IPS DF 6.9 (cell line): ENCODE measurements around the gene DUSP11.
"Not testable (repeated sequence)": the region's sequence is repeated elsewhere in the genome, so short reads cannot be mapped to it uniquely, and the experiment has no call there.

ENCODE experiments used
- DNase-seq: peaks from one replicate; pipeline ENCODE4 v3.0.0-alpha.2; 2013; ENCODE audit warnings: low read depth, low spot score
- H3K27ac ChIP-seq: one replicate; pipeline ENCODE4 v1.5.1; 2013; ENCODE audit warnings: low read length, control low read depth
- H3K27me3 ChIP-seq: 2 replicates; pipeline ENCODE4 v1.6.1; 2013; ENCODE audit warnings: mild to moderate bottlenecking, low read length; ENCODE audit not compliant: control insufficient read depth, insufficient read depth
- H3K36me3 ChIP-seq: 2 replicates; pipeline ENCODE4 v1.6.1; 2013; ENCODE audit warnings: low read length; ENCODE audit not compliant: control insufficient read depth, insufficient read depth
- H3K4me1 ChIP-seq: 2 replicates; pipeline ENCODE4 v1.6.1; 2013; ENCODE audit warnings: low read length; ENCODE audit not compliant: control insufficient read depth, insufficient read depth
- H3K4me3 ChIP-seq: 2 replicates; pipeline ENCODE4 v1.5.1; 2013; ENCODE audit warnings: mild to moderate bottlenecking, low read length
- H3K9me3 ChIP-seq: 2 replicates; pipeline ENCODE4 v1.6.1; 2013; ENCODE audit warnings: low read length, inconsistent platforms; ENCODE audit not compliant: control insufficient read depth, insufficient read depth
- WGBS: extraction: QIAGEN DNeasy Blood & Tissue Kit; methylation state at CpG from one replicate; pipeline ENCODE4 v1.1.7; 2013; ENCODE audit warnings: mixed read lengths, missing lambda C conversion rate; ENCODE audit not compliant: insufficient read length, insufficient coverage; 5-methylcytosine and 5-hydroxymethylcytosine counted together

DUSP11 gene

GRCh38 chr2:73822276-73822675 is 42.4 kb upstream of the DUSP11 start:
- no peaks in the 10 kb centered on the region for H3K4me1 ChIP-seq
- H3K36me3 ChIP-seq: no peaks in the 10 kb centered on the region
- no peak overlapping the region for H3K27ac ChIP-seq
- peaks cover 1% of the 10 kb centered on the region; the same call in 1 of the 2 replicates for H3K27me3 ChIP-seq
- no peak for DNase-seq
- no peaks in the 10 kb centered on the region for H3K9me3 ChIP-seq
- no CpG with 5 or more reads among the region's 1 CpG for WGBS
- no peak overlapping the region for H3K4me3 ChIP-seq

- H3K4me1 ChIP-seq: no peaks in the 10 kb centered on the region
- no peak overlapping the region for H3K27ac ChIP-seq
- no peaks in the 10 kb centered on the region for H3K36me3 ChIP-seq
- H3K4me3 ChIP-seq: no peak overlapping the region
- H3K9me3 ChIP-seq: no peaks in the 10 kb centered on the region
- DNase-seq: no peak
- WGBS: no CpG with 5 or more reads among the region's 2 CpGs
- peaks cover 1% of the 10 kb centered on the region; the same call in 1 of the 2 replicates for H3K27me3 ChIP-seq
Measured at GRCh38 chr2:73821669-73822068, 41.8 kb upstream of the DUSP11 start.

DNA sequence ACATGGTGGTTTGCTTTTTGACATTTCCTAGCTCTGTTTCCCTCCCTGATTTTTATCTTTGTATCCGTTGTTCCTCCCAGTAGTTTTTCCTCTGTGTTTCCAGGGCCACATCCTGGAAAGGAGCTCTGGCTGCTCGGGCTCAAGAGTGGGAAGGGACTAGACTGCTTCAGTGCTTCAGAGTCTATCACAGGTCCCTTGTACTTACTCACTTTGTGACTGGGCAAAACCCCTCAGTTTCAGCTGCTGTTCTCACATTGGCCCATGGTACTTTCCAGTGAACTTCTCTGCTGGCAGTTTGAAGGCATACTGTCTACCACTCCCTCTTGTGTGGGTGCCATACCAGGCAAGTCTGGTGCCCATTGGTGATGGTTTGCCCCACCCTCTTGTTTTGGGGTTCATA is 41.3 kb upstream of the DUSP11 start:
- H3K4me1 ChIP-seq: no peaks in the 10 kb centered on the region
- H3K9me3 ChIP-seq: no peaks in the 10 kb centered on the region
- no CpG with 5 or more reads among the region's 2 CpGs for WGBS
- no peak for DNase-seq
- no peak overlapping the region for H3K27ac ChIP-seq
- no peak overlapping the region for H3K4me3 ChIP-seq
- no peaks in the 10 kb centered on the region for H3K36me3 ChIP-seq
- H3K27me3 ChIP-seq: peaks cover 1% of the 10 kb centered on the region; the same call in 1 of the 2 replicates

- no peaks in the 10 kb centered on the region for H3K27me3 ChIP-seq
- H3K9me3 ChIP-seq: no peaks in the 10 kb centered on the region
- no peak for DNase-seq
- H3K36me3 ChIP-seq: no peaks in the 10 kb centered on the region
- H3K4me3 ChIP-seq: no peak overlapping the region
- no peak overlapping the region for H3K27ac ChIP-seq
- H3K4me1 ChIP-seq: no peaks in the 10 kb centered on the region
- no CpG with 5 or more reads among the region's 18 CpGs for WGBS
Measured at GRCh38 chr2:73818296-73818695, 38.4 kb upstream of the DUSP11 start.

DNA sequence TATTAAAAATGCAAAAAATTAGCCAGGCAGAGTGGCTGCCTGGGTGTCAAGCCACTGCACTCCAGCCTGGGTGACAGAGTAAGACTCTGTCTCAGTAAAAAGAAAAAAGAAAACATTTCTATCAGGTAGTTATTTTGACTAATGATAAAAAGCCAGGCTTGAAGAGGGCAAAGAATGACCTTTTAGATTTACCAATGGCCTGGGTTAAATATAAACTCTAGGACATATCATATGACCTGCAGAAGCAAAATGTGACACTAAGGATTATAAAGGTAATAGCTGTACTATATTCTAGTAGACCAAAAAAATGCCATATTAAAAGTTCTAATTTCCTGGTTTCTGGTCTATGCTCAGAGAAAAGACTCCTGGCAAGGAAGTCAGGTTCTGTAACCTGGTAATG is 32.7 kb upstream of the DUSP11 start:
- Histone ChIP-seq H3K36me3 (no peaks in the 10 kb centered on the region), H3K27ac (no peak overlapping the region), H3K27me3 (no peaks in the 10 kb centered on the region), H3K4me1 (no peaks in the 10 kb centered on the region), H3K9me3 (no peaks in the 10 kb centered on the region), H3K4me3 (no peak overlapping the region)
- DNase-seq: no peak

- H3K9me3 ChIP-seq: no peaks in the 10 kb centered on the region
Measured at GRCh38 chr2:73811878-73812277, 32.0 kb upstream of the DUSP11 start.

DNA sequence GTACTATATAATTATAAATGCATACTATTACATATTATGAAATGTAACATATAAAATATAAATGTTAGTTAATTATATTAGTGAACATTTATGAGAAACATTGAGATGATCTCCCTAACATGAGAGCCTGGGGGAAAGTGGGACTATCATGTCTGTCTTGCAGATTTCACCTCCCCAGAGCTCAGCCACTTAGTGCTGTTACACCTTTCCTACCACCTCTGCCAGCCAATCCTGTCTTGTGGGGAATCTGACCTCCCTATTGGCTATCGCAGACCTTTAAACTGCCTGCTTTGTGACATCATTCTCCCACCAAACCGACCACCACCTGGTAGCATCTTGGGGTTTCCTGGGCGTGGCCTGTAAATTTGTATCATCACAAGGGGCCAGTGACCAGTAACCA is 4.0 kb upstream of the DUSP11 start, which contains the start of gene C2orf78:
Gene C2orf78 (plus strand): TSS at position 301 of the 400 bp plus-strand sequence. CDS start 127 bp downstream, outside the sequence.
- WGBS: no CpG with 5 or more reads among the region's 3 CpGs

More at GRCh38 chr2:73811878-73812277, 32.0 kb upstream of the DUSP11 start:
- Histone ChIP-seq H3K36me3 (no peaks in the 10 kb centered on the region), H3K4me1 (no peaks in the 10 kb centered on the region), H3K4me3 (no peak overlapping the region), H3K27me3 (no peaks in the 10 kb centered on the region), H3K27ac (no peak overlapping the region)
- DNase-seq: no peak

DNA sequence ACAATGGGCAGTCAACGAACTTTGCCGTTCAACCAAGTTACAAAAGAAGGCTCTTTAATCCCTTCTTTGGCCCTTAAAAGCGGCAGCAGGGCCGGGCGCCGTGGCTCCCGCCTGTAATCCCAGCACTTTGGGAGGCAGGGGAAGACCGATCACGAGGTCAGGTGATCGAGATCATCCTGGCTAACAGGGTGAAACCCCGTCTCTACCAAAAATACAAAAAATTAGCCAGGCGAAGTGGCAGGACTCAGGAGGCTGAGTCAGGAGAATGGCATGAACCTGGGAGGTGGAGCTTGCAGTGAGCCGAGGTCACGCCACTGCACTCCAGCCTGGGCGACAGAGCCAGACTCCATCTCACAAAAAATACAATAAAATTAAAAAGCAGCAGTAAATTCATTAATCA is 3.5 kb upstream of the DUSP11 start:
- H3K9me3 ChIP-seq, H3K36me3 ChIP-seq, H3K4me1 ChIP-seq, H3K27me3 ChIP-seq, H3K27ac ChIP-seq, H3K4me3 ChIP-seq, DNase-seq: not testable (repeated sequence)
- WGBS: no CpG with 5 or more reads among the region's 15 CpGs

More for the DNA sequence above, 4.0 kb upstream of the DUSP11 start, which contains the start of gene C2orf78:
- not testable (repeated sequence) for H3K36me3 ChIP-seq, H3K4me1 ChIP-seq, H3K4me3 ChIP-seq, H3K9me3 ChIP-seq, H3K27me3 ChIP-seq, H3K27ac ChIP-seq, DNase-seq

DNA sequence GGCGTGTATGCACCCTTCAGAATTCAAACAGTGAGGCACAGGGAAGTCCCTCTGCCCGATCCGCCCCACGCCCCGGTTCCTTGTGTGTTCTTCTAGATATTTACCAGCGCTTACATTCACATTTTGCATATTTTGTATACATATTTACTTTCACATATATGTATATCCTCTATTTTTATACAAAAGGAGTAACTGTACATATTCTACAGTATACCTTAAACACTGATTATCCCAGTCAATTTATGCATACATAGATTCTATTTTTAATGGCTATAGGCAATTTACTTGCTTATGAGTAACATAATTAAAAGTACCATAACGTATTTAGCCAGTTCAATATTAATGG is 307 bp upstream of the DUSP11 start:
- no peak overlapping the region; the same call in 1 of the 2 replicates for H3K4me3 ChIP-seq
- H3K4me1 ChIP-seq: no peaks in the 10 kb centered on the region
- H3K27me3 ChIP-seq: no peaks in the 10 kb centered on the region
- no CpG with 5 or more reads among the region's 7 CpGs for WGBS
- no peaks in the 10 kb centered on the region for H3K36me3 ChIP-seq
- no peaks in the 10 kb centered on the region for H3K9me3 ChIP-seq
- no peak overlapping the region for H3K27ac ChIP-seq
- no peak for DNase-seq

GRCh38 chr2:73778867-73779466 is 936 bp downstream of the DUSP11 start:
- H3K4me1 ChIP-seq, H3K27me3 ChIP-seq, H3K36me3 ChIP-seq, DNase-seq, H3K9me3 ChIP-seq, H3K27ac ChIP-seq: not testable (repeated sequence)
- WGBS: no CpG with 5 or more reads among the region's 18 CpGs
- peak overlapping the region; percentile 84; the same call in 1 of the 2 replicates for H3K4me3 ChIP-seq

- no peaks in the 10 kb centered on the region for H3K4me1 ChIP-seq
- no CpG with 5 or more reads among the region's 8 CpGs for WGBS
- DNase-seq: no peak
- H3K9me3 ChIP-seq: no peaks in the 10 kb centered on the region
- H3K36me3 ChIP-seq: no peaks in the 10 kb centered on the region
- no peak overlapping the region for H3K4me3 ChIP-seq
- no peak overlapping the region for H3K27ac ChIP-seq
- H3K27me3 ChIP-seq: no peaks in the 10 kb centered on the region
Measured at GRCh38 chr2:73776869-73777519, 2.9 kb downstream of the DUSP11 start.
